Measurements from ENCODE around the gene IGFALS. TPM values are rescaled to one million over a fixed set of nuclear protein-coding genes. Genes with fewer than 3 reads are reported as not detected.
A peak's percentile ranks its signal among the peaks of the same experiment; 100 is the strongest.

The IGFALS gene
- 29.3 TPM for total RNA-seq

DNA sequence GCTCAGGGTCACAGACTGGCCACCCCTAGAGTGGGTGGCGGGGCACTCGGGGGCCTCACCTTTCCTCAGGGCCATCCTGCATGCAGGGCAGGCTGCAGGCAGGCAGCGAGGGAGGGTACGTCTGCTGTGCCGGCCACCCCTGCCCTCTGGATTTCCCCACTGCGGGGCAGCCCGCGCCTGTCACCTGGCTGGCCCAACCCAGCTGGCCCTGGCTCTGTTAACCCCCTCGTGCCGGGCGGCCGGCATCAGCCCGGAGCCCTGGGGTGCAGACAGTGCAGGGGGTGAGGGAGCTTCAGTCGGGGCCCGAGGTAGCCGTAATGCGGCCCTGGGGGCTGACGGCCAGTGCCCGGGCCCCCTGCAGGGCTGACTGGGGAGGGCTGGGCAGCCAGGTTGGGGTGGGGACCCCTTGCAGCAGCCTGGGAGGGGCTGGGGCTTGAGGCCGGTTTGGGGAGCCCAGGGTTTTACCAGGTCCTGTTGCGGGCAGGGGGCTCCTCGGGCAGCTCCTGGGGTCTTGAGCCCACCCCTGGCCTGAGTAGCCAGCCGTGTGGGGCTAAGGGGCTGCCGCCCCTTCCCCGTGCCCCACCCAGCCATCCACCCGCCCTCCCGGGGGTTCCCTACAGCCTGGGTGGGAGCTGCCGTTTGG, at the start of gene IGFALS:
Gene IGFALS (minus strand): TSS at position 128 of the 643 bp plus-strand sequence. CDS start 53 bp downstream, at position 75.
- DNase-seq (ENCODE audit: low spot score), result no peak

DNA sequence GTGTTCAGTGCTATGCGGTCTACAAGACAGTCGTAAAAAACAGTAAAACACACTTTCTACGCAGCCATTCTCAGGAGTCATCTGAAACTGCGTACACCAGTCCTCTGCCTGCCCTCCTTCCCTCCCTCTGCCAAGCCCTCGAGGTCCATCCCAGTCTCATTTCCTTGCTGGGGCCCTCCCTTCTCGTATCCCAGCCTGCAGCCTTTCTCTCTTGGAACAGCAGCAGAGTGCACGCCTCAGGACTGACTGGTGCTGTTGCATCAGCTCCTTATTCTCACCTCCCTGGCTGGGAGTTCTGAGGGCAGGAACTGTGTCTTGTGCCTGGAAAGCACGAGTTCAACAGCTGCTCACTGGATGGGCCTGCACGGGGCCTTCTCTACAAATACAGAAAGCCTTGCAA, 46.0 kb upstream of the IGFALS start:
- no peak for DNase-seq (ENCODE audit: low spot score)

DNA sequence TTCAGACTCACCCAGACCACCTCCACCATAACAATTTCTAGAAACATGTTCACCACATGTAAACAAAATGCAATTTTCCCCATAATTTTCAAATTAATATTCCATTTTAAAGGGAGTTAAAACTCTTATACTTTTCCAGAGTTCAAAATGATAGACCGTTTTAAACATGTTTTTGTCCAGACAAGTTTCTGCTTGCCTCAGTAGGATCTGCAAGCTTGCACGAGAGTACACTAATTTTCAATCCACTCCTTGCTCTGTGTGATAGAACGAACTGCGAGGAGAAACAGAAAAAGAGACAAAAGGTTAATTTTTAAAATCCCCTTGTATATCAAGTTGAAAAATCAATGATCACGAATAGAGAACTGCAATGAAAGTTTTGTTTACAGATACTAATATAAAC, 40.6 kb upstream of the IGFALS start:
- no peak for DNase-seq (ENCODE audit: low spot score)

DNA sequence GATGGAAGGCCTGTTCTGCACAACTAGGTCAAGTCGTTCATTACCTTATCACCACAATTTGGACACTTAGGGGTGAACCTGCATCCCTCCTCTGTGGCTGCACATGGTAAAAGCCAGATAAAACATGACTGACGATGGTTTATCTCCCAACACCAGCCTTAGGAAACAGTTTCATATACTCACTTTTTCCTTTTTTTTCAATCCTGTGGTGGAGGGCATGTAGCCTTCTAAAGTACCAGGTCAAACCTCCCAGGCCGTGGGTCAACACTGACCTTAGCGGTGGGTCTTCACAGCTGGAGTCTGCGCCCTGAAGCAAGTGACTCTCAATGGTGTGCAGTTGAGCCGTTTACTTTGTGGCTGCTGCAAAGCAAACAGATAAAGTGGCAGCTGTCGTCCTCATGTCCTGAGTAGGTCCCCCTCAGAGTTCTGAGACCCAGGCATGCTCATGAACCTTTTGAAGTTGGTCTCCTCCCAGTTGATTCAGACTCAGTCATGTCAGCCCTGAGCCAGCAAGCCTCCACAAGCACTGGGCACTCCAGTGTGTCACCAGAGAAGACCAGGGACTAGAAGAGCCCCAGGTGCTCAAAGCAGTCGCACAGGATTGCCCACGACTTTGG, 39.4 kb upstream of the IGFALS start:
- DNase-seq (ENCODE audit: low spot score), result no peak

DNA sequence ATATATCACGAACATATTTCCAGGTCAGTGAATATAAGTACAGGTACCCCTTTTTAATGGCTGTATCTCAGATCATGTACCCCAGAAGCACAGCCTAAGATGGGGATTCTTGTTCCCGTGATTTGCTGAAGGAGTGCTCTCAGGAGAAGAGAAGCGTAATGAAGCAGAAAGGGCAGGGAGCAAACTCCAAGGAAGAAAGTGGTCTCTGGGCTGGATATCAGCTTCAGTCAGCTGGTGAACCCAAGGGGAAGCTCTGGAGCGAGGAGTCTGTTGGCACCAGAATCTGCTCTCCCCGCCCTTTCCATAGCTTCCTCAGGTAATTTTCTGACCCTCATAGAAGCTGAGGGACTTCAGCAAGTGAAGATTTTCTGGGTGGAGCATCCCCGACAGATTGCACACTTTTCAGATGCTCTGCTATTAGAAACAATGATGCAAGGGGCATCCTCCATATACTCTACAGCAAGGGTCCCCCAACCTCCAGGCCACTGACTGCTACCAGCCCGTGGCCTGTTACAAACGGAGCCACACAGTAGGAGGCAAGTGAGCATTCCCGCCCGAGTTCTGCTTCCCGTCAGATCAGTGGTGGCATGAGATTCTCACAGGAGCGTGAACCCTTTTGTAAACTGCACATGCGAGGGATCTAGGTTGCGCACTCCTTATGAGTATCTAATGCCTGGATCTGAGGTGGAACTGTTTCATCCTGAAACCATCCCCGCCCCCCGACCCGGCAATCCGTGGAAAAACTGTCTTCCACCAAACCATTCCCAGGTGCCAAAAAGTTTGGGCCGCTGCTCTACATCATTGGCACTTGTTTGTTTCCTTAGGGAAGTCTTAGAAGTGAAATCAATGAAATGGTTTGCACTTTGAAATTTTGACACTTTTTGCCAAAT, 37.9 kb upstream of the IGFALS start:
- no peak for DNase-seq (ENCODE audit: low spot score)

DNA sequence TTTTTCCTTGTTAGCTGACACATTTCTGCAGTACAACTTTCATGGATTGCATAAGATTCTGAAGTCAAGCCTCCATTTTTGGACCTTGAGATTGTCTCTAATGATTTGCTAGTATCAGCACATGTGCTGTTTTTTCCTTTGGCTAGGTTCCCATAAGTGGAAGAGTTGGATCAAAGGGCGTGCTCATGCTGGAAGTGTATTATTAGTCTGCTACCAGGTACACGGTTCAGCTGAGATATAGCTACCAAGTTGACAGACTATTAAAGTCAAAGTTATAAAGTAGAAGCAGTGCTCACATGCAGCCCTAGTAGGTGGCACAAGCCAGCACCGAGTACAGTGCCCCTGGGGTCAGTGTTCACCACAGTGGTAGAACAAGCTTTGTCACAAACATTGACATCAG, 36.7 kb upstream of the IGFALS start:
- DNase-seq (ENCODE audit: low spot score), result peak; percentile 66

DNA sequence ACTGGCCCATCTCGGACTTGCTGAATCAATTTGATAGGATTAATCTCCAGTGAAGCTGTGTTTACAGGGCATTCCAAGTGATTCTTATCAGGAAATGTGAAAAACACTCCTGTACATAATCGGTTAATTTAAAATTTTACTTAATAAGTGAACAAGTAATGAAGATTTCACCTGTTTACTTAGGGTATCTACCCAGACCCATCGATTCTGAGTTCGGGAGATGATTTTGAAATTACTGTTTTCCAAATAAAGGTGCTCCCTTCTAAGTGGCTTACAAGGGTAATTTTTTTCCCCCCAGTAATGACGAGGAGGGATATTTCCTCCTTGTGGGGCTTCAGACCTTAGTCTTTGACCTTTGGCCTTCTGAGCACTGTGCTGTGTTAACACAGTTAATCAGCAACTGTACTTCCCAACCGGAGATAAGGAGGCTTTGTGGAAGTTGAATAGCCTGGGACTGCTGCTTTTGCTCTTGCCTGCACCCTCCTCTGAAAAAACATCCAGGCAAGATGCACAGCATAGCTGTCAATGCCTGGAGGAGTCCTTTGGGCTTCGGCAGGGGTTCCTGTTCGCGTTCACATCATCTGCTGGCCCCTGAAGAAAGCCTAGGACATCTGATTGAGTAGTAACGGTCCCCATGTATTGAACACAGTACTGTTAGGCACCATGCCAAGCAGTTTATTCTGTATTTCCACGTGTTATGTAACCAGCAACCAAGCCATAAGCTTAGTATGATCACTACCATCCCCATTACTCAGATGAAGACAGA, 35.3 kb upstream of the IGFALS start:
- DNase-seq (ENCODE audit: low spot score), result peak; percentile 40

DNA sequence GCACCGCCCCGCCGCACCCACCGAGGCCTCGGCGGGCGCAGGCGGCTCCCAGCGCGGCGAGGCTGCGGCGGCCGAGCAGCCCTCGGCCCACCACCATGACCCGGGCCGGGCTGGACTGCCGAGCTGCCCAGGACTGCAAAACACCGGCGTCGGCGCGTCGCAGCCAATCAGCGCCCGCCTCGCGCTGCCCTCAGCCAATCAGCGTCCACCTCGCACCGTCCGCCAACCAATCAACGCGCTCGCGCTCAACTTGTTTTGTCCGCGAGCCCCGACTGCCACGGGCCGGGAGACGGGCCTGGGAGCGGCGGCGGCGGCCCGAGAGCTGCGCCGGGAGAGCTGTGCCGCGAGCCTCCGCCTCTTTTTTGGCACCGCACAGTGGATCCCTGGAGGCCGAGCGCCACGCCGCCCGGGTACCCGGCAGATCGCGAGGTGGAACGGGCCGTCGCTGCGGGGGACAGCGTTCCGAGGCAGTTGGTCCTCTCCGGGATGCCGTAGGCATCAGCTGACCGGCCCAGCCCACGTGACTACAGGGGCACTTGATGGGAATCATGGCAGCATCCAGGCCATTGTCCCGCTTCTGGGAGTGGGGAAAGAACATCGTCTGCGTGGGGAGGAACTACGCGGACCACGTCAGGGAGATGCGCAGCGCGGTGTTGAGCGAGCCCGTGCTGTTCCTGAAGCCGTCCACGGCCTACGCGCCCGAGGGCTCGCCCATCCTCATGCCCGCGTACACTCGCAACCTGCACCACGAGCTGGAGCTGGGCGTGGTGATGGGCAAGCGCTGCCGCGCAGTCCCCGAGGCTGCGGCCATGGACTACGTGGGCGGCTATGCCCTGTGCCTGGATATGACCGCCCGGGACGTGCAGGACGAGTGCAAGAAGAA, 33.4 kb upstream of the IGFALS start, which contains the start of the genes FAHD1 and HAGH:
Gene FAHD1 (plus strand): TSS at position 516 of the 883 bp plus-strand sequence. CDS start 33 bp downstream, at position 549.
Gene HAGH (minus strand): TSS at position 135 of the 883 bp plus-strand sequence. CDS start 38 bp downstream, at position 97.
- peak; percentile 95 for DNase-seq (ENCODE audit: low spot score)

DNA sequence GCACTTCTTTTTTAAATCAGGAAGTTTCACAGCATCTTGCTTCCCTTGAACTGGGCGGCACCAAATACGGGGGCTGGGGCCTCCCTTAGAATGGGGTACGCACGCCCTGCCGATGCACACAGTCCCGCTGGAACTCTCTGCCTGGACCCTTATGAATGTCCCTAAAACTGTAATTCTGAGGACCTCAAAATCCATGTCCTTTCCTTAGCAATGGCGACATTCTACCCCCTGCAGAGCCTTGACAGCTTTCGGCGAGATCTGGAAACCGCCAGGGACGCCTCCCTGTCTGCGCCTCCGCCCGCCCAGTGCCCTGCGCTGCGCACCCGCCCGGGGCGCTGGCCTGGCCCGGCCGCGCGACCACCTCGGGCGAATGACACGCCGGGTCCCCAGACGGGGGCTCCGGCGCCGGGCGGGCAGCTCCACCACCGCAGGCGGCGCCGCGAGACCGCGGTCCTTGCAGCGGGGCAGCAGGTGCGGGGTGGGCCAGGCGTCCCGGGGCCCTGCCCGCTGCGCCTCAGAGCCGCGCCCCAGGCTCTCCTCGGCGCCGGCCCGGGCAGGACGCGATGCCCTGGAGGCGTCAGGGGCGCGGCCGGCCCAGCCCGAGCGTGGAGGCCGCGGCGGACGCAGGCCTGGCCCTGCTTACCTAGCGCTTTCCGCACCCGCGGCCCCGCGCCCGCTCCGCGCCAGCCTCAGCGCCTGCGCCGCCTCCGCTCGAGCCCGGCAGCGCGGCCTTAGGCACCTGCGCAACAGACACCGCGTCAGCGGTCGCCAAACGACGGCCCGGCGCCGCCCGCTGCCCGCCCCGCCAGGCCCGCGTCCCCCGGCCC, 32.6 kb upstream of the IGFALS start:
- peak; percentile 36 for DNase-seq (ENCODE audit: low spot score)

DNA sequence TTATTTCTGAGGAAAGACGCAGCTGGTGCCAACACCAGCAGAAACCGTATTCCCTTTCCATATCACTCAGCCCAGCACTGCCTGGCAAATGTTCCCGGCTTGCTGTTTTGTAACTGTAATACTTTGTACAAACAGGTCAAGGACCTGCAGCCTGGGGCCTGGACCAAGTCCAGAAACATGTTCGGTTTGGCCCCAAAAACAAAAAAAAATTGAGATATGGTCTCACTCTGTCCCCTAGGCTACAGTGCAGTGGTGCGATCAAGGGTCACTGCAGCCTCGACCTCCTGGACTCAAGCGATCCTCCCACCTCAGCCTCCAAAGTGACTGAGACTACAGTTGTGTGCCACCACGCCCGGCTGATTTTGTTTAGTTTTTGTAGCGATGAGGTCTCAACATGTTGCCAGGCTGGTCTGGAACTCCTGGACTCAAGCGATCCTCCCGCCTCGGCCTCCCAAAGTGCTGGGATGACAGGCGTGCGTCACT, 31.9 kb upstream of the IGFALS start:
- DNase-seq (ENCODE audit: low spot score), result no peak

DNA sequence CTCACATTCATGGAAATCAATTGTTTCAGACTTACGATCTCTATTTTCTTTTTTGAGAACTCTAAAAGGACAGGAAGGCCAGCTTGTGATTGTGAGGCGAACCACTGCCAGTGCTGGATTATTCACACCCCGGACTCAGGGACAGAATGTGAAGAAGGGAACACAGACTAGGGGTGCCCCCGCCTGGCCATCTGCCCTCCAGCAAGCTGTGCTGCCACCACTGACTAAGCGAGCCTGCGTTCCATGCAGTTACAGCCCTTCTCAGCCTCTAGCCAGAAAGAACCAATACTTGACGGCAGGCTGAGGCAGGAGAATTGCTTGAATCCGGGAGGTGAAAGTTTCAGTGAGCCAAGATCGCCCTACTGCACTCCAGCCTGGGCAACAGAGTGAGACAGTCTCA, 30.3 kb upstream of the IGFALS start:
- no peak for DNase-seq (ENCODE audit: low spot score)

DNA sequence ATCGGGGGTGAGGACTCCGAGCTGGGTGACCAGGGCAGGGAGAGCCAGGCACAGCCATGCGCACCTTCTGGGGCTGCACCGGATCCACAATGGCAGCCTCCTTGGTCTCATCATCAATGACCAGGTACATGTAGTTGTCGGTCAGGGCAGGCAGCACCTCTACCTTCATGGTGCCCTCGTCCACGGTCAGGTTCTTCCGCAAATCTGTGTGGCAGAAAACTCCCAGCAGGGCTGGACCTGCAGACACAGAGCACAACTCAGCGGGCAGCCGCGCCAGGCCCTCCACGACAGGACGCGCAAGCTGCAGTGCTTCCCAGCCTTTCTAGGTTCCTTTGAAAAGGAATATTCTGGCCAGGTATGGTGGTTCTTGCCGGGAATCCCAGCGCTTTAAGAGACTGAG, 29.3 kb upstream of the IGFALS start:
- DNase-seq (ENCODE audit: low spot score), result no peak

DNA sequence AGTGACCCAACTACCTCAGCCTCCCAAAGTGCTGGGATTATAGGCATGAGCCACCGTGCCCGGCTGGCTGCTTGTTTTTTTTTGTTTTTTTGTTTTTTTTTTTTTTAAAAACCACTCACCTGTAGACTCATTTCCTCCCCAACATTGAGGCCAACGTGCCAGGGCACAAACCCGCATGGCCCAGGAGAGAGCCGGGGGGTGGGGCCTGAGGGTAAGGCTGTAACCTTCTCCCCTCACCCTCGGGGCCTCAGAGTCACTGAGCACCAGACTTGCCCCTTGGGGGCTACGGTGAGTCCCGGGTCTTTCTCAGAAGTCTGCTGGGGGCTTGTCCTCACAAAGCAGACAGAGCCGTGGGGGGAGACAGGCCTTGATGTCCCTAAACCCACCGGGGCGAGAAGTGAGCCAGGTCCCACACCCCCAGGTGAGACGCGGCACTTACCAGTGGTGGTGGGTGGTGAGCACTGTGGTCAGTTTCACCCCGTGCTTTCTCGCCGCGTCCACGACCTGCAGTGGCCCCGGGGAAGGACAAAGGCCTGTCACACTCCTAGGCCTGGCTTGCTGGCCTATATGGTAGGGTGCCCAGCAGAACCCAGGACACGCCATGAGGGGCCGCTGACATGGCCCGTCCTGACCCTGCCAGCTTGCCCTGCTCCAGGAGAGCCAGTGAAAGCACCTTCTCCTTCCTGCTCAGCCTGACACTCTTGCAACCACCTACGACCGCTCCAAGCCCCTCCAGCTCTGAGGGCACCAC, 28.5 kb upstream of the IGFALS start:
- DNase-seq (ENCODE audit: low spot score), result no peak

DNA sequence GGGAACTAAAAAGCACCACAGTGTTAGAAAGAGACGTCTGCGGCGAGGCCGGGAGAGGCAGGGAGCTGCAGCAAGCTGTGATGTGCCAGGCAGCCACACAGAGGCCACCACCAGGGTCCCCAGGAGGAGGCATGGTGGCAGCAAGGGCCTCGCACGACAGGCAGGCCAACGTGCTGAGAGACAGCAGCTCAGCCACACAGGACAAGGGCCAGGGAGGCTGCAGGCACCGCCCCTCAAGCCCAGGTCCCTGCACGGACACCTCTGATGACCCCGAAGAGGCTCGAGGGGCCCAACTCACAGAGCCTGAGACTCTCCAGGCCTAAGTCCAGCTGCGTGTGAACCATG, 27.4 kb upstream of the IGFALS start:
- no peak for DNase-seq (ENCODE audit: low spot score)

DNA sequence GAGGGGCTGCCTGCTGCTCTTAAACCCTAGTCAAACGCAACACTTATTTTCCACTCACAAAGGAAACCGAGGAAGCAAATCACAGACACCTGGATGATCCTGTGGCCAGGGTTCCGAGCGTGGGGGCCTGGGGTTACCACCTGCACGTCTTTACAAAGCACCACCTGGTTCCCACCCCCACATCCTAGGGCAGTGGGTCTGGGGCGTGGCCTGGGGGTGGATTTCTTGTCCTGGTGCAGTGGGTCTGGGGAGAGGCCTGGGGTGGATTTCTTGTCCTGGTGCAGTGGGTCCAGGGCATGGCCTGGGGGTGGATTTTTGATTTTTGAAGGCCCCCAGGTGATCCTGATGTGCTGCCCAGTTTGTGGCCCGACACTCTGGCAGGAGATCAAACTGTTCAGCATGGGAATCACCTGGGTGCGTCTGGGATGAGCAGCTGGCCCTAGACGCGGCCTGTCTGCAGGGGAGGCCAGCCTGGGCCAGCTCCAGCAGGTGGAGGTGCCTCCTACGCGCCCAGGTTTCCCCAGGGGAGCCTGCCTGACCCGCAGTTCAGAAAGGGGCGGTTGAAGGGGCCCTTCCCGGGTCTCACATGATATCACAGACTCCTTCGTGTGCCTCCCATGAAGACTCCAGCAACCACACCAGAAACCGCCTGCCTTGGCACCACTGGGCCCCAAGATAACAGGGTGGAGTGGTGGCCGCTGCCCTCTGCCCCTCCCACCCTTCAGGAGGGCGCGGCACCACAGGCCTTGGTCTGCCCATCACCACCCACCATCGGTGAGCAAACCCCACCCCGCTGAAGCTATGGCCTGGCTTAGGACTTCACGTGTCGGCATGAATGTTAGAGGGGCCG, 26.8 kb upstream of the IGFALS start:
- no peak for DNase-seq (ENCODE audit: low spot score)

DNA sequence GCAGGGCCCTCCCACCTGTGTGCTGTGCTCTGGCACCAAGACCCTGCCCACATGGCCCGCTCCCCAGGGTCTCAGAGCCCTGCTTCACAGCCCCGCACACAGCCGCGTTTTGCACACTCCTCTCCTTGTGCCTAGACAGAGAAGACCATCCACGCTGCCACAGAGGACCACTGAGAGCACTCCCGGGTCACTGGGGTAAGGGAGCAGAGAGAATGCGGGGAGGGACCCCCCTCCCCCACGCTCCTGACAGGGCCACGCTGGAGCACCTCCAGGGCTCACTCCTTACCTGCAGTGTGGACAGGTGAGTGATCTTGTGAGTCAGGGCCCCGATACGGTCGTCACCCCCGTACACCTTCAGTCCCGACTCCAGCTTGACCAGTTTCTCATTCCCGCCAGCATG, 26.1 kb upstream of the IGFALS start:
- DNase-seq (ENCODE audit: low spot score), result no peak

DNA sequence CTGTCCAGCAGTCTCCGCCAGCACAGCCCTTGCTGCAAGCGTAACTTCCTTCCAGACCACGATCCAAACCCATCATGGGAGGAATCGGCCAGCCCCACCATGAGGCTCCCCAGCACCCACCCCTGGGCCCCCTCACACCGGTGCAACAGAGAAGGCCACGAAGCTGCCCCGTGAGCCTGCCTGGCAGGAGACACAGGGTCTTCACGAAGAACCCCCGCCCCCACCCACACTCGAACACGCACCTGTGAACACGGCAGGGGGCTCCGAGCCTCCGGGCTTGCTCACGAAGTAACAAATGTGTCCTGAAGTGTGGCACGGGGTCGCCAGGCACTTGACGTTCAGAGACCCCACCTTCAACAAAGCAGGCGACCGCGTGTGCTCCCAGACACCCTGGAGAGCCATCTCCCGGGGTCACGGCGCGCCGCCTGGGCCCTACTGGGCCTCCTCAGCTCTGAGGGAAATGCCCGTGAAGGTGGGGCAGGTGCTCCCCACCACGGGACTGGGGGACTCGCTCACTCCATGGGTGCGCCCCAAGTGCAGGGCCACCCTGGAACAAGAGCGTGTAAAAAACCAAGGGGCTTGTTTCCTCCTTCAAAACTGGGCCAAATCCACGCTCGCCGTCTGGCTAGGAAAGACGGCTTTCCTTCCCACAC, 25.5 kb upstream of the IGFALS start:
- no peak for DNase-seq (ENCODE audit: low spot score)
